A673 (cell line): ENCODE results near the gene NLRC5. TPM values are rescaled to one million over a fixed set of nuclear protein-coding genes. Genes with fewer than 3 reads are reported as not detected.

Experiments used
- BruUV-seq: library from RNA; stranded (reverse); fragments of 400-500 nt; replicated peaks from 2 replicates; lab custom pipeline; 2021; lab: Mats Ljungman, UMichigan
- CTCF ChIA-PET: fragments of 300-600 bp; sonication (Branson Sonifier 250); formaldehyde crosslinking; loops from one replicate; lab custom pipeline; 2022; ENCODE audit warnings: antibody characterized with exemption; lab: Charles Lee
- POLR2A ChIA-PET: fragments of 300-600 bp; sonication (Branson Sonifier 250); formaldehyde crosslinking; loops from one replicate; lab custom pipeline; 2022; ENCODE audit warnings: antibody characterized with exemption; ENCODE audit not compliant: low non-redundant PET; lab: Charles Lee
- DNase-seq: peaks from one replicate; pipeline ENCODE4 v3.0.0-alpha.2; 2015; ENCODE audit warnings: low spot score
- H3K27ac ChIP-seq: fragments of 200-600 bp; sonication (generic); 2 replicates; pipeline ENCODE4 v1.5.1; 2016; ENCODE audit warnings: mixed run types, low read depth, mild to moderate bottlenecking, mixed read lengths, antibody characterized with exemption, low read length; ENCODE audit not compliant: poor library complexity, severe bottlenecking
- H3K27me3 ChIP-seq: fragments of 200-600 bp; sonication (generic); replicated peaks from 2 replicates; pipeline ENCODE4 v1.6.1; 2017; ENCODE audit warnings: mixed run types, low read depth, mild to moderate bottlenecking, mixed read lengths, antibody characterized with exemption, low read length; ENCODE audit not compliant: insufficient read depth, poor library complexity
- H3K36me3 ChIP-seq: fragments of 200-600 bp; sonication (generic); 2 replicates; pipeline ENCODE4 v1.6.1; 2016; ENCODE audit warnings: mixed run types, mild to moderate bottlenecking, mixed read lengths, antibody characterized with exemption, low read length; ENCODE audit not compliant: insufficient read depth, poor library complexity, severe bottlenecking
- H3K4me1 ChIP-seq: fragments of 200-600 bp; sonication (generic); 2 replicates; pipeline ENCODE4 v1.6.1; 2017; ENCODE audit warnings: mixed run types, mild to moderate bottlenecking, mixed read lengths, antibody characterized with exemption, low read length; ENCODE audit not compliant: insufficient read depth, poor library complexity, severe bottlenecking
- H3K4me3 ChIP-seq: fragments of 200-600 bp; sonication (generic); 2 replicates; pipeline ENCODE4 v1.5.1; 2016; ENCODE audit warnings: low read depth, mixed run types, mild to moderate bottlenecking, mixed read lengths, low read length; ENCODE audit not compliant: poor library complexity, severe bottlenecking
- H3K9me3 ChIP-seq: fragments of 200-600 bp; sonication (generic); 2 replicates; pipeline ENCODE4 v1.6.1; 2016; ENCODE audit warnings: mixed run types, low read depth, mild to moderate bottlenecking, mixed read lengths, antibody characterized with exemption, low read length; ENCODE audit not compliant: poor library complexity, severe bottlenecking
- EZH2 ChIP-seq: fragments of 200-600 bp; sonication (generic); IDR thresholded peaks from 2 replicates; pipeline ENCODE4 v1.6.1; 2017; ENCODE audit warnings: borderline replicate concordance, low read depth, mild to moderate bottlenecking, mixed read lengths, antibody characterized with exemption, low read length; ENCODE audit not compliant: poor library complexity, severe bottlenecking
- intact Hi-C: fragments of 100-400 bp; cut with micrococcal nuclease; formaldehyde crosslinking; loops from one replicate; pipeline ENCODE4 v1.10.0; 2022; ENCODE audit not compliant: unreplicated experiment
- total RNA-seq: library from RNA; stranded (reverse); gene quantifications from 2 replicates; pipeline ENCODE4 v1.2.3, GENCODE V29; 2021
- TF ChIP-seq, protein P1 (sequence below): fragments of 300-800, 200-600 bp; sonication (generic); conservative IDR thresholded peaks from 2 replicates; pipeline ENCODE4 v1.5.1; 2017; ENCODE audit warnings: low read depth, mild to moderate bottlenecking, antibody characterized with exemption, low read length, moderate library complexity, mixed read lengths

NLRC5 gene
- total RNA-seq, 1 experiment from 2014 or later: 13.1 TPM

GRCh38 chr16:56947604-56947995 lies 41.8 kb upstream of the NLRC5 start:
- no peak overlapping the region for H3K27ac ChIP-seq
- no peaks in the 10 kb centered on the region for H3K4me1 ChIP-seq
- no TSS peak for BruUV-seq
- POLR2A ChIA-PET: no interaction called here
- H3K9me3 ChIP-seq: no peaks in the 10 kb centered on the region
- TF ChIP-seq, protein P1, sequence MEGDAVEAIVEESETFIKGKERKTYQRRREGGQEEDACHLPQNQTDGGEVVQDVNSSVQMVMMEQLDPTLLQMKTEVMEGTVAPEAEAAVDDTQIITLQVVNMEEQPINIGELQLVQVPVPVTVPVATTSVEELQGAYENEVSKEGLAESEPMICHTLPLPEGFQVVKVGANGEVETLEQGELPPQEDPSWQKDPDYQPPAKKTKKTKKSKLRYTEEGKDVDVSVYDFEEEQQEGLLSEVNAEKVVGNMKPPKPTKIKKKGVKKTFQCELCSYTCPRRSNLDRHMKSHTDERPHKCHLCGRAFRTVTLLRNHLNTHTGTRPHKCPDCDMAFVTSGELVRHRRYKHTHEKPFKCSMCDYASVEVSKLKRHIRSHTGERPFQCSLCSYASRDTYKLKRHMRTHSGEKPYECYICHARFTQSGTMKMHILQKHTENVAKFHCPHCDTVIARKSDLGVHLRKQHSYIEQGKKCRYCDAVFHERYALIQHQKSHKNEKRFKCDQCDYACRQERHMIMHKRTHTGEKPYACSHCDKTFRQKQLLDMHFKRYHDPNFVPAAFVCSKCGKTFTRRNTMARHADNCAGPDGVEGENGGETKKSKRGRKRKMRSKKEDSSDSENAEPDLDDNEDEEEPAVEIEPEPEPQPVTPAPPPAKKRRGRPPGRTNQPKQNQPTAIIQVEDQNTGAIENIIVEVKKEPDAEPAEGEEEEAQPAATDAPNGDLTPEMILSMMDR: no peak
- no peak overlapping the region for H3K4me3 ChIP-seq
- H3K36me3 ChIP-seq: peaks cover 34% of the 10 kb centered on the region
- DNase-seq: no peak
- H3K27me3 ChIP-seq: no peaks in the 10 kb centered on the region
- intact Hi-C loops: no loop called here
- CTCF ChIA-PET: interaction anchor here (0.5 to 0.6 kb wide), 2 partner anchors 575 to 899 kb away, joined by 3 to 4 read pairs; no protein-coding TSS in a partner anchor

GRCh38 chr16:56948234-56948633 lies 41.1 kb upstream of the NLRC5 start:
- Histone ChIP-seq H3K27ac (no peak overlapping the region), H3K4me1 (no peaks in the 10 kb centered on the region), H3K9me3 (no peaks in the 10 kb centered on the region), H3K4me3 (no peak overlapping the region), H3K36me3 (peaks cover 28% of the 10 kb centered on the region), H3K27me3 (no peaks in the 10 kb centered on the region)
- CTCF ChIA-PET: no interaction called here
- BruUV-seq: no TSS peak
- POLR2A ChIA-PET: no interaction called here
- no peak for TF ChIP-seq EZH2
- TF ChIP-seq, protein P1: no peak
- no peak for DNase-seq
- intact Hi-C loops: no loop called here

DNA sequence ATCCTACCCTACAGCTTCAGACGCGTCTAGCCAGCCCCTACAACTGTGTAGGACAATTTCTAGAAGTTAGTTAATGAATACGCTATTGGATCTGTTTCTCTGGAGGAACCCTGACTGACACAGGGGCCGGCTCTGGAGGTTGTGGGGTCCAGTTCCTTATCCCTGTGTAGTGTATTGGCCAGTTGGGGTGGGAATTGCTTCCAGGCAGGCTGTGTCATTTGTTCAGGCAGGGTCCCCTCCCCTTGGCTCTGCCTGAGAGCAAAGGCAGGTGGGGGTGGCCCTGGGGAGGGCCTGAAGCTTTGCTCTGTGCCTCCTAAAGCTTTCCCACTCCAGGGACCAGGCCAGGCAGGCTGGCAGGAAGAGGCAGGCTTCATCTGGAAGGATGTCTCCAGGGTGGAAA lies 39.3 kb upstream of the NLRC5 start:
- peaks cover 10% of the 10 kb centered on the region for H3K36me3 ChIP-seq
- no peaks in the 10 kb centered on the region for H3K9me3 ChIP-seq
- POLR2A ChIA-PET: no interaction called here
- BruUV-seq: no TSS peak
- no peaks in the 10 kb centered on the region for H3K27me3 ChIP-seq
- CTCF ChIA-PET: interaction anchor here (1.1 kb wide), 1 partner anchor 157 kb away, joined by 6 read pairs; no protein-coding TSS in a partner anchor
- DNase-seq: no peak
- H3K4me1 ChIP-seq: no peaks in the 10 kb centered on the region
- no peak overlapping the region for H3K4me3 ChIP-seq
- H3K27ac ChIP-seq: no peak overlapping the region
- intact Hi-C loops: loop anchor here (2.0 kb wide), 1 partner anchor 157 kb away; no protein-coding TSS in a partner anchor
- TF ChIP-seq EZH2: no peak
- TF ChIP-seq, protein P1: no peak
